Placental pericyte (primary cell): ENCODE results near the gene FAT3. TPM values are rescaled to one million over a fixed set of nuclear protein-coding genes. Genes with fewer than 3 reads are reported as not detected.

ENCODE experiments used
- total RNA-seq: library from RNA; depleted of rRNA; stranded (reverse); fragments of >200 nt; gene quantifications from 2 replicates; pipeline ENCODE4 v1.2.3, GENCODE V29; 2012

Gene FAT3
- total RNA-seq: 0.22 and 0.72 TPM in 2 replicates

DNA sequence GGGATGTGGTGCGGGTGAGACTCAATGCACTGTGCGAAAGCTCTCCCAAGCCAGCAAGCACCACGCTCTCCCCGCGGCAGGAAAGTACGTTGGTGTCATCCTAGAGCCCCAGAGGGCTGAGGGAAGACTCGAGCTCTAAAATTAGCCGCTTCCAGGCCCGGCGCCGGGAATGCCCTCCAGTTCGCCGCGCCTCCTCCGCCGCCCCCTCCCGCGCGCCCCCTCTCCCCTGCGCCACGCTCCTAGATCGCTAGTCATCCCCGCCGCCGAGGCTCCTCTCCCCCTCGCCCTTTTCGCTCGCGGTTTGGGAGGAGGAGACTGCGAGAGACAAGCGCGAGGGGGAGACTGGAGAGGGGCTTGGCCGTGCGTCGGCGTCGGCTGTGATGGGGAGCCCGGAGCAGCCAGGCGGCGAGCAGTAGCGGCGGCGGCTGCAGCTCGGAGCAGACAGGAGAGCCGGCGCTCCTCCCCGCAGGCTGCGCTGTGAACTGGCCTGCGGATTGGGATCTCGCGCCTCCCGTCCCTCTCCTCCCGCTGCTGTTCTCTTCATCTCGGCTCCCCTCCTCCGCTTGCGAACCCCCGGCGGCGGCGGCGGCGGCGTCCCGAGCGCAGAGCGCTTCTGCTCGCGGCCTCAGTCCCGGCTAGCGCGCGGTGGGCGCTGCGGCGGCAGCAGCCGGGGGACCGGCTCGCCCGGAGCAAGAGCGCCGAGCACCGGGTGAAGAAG is at the start of gene FAT3:
Gene FAT3, plus strand, starts transcription at position 412 of the 718 bp plus-strand sequence. CDS start 127,295 bp downstream, outside the sequence.

